ENCODE measurements around the gene PCGF6.

- TF ChIP-seq POLR2A (IDR thresholded peaks at IDR 0.05; ENCODE audit: low read depth, low read length) (no peak), TAF1 (IDR thresholded peaks at IDR 0.05; ENCODE audit: low read depth, low read length) (no peak), POLR2AphosphoS5 (IDR thresholded peaks at IDR 0.05; ENCODE audit: low read depth, low read length) (no peak), POU2F2 (IDR thresholded peaks at IDR 0.05; ENCODE audit: low read depth, low read length) (no peak), SPI1 (IDR thresholded peaks at IDR 0.05; ENCODE audit: low read depth, low read length) (no peak)
These were observed 96.2 kb downstream of the PCGF6 start for GRCh38 chr10:103254538-103255325.
